ENCODE measurements around the gene ARSJ.

The ARSJ gene

DNA sequence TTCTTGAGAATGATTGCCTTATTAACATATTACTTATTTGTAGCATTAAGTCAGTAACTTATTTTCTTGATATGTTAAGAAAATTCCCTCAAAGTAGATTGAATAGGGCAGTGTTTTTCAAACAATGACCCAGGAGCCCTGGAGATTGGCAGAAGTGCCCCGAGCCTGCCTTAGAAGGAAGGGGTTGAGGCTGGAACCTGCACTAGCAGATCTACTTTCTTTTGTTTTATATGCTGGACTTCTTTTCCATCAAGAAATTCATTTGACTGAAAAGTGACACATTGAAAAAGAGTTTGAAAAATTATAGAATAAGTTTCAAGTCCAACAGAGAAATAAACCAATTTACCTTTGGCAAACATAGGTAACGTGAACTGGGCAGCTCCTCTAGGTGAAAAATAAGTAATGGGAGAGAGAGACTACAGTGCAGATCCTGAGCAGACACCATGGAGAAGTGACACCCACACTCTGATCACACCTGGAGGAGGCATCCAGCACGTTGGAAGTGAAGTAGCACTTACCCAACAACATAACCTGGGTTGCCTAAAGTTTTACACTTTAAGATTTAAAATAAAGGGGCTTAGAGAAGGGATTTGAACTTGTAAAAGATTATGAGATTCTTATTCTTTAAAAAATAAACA is 18.6 kb downstream of the ARSJ start:
- TF ChIP-seq, protein P1, sequence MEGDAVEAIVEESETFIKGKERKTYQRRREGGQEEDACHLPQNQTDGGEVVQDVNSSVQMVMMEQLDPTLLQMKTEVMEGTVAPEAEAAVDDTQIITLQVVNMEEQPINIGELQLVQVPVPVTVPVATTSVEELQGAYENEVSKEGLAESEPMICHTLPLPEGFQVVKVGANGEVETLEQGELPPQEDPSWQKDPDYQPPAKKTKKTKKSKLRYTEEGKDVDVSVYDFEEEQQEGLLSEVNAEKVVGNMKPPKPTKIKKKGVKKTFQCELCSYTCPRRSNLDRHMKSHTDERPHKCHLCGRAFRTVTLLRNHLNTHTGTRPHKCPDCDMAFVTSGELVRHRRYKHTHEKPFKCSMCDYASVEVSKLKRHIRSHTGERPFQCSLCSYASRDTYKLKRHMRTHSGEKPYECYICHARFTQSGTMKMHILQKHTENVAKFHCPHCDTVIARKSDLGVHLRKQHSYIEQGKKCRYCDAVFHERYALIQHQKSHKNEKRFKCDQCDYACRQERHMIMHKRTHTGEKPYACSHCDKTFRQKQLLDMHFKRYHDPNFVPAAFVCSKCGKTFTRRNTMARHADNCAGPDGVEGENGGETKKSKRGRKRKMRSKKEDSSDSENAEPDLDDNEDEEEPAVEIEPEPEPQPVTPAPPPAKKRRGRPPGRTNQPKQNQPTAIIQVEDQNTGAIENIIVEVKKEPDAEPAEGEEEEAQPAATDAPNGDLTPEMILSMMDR (IDR thresholded peaks at IDR 0.05; ENCODE audit: low read depth, low read length), result no peak

GRCh38 chr4:113959539-113959937 is 19.9 kb downstream of the ARSJ start:
- no peak overlapping the region for H3K27ac ChIP-seq
- TF ChIP-seq, protein P1 (IDR thresholded peaks at IDR 0.05; ENCODE audit: low read depth, low read length), result no peak
- DNase-seq, result no peak
- no peaks in the 10 kb centered on the region for H3K27me3 ChIP-seq (ENCODE audit: insufficient read depth, low read depth, severe bottlenecking)
- no peaks in the 10 kb centered on the region for H3K36me3 ChIP-seq
- H3K4me3 ChIP-seq (ENCODE audit: low read depth, low read length), result no peak overlapping the region
- H3K9me3 ChIP-seq (ENCODE audit: severe bottlenecking), result no peaks in the 10 kb centered on the region

More for the DNA sequence above, 18.6 kb downstream of the ARSJ start:
- H3K27ac ChIP-seq, result no peak overlapping the region
- no peak overlapping the region for H3K4me3 ChIP-seq (ENCODE audit: low read depth, low read length)
- H3K36me3 ChIP-seq, result no peaks in the 10 kb centered on the region
- no peak for DNase-seq
- H3K9me3 ChIP-seq (ENCODE audit: severe bottlenecking), result no peaks in the 10 kb centered on the region
- no peaks in the 10 kb centered on the region for H3K27me3 ChIP-seq (ENCODE audit: insufficient read depth, low read depth, severe bottlenecking)

GRCh38 chr4:113958766-113959538 is 20.5 kb downstream of the ARSJ start:
- no peaks in the 10 kb centered on the region for H3K36me3 ChIP-seq
- no peaks in the 10 kb centered on the region for H3K27me3 ChIP-seq (ENCODE audit: insufficient read depth, low read depth, severe bottlenecking)
- no peak for DNase-seq
- no peaks in the 10 kb centered on the region for H3K9me3 ChIP-seq (ENCODE audit: severe bottlenecking)
- TF ChIP-seq, protein P1 (IDR thresholded peaks at IDR 0.05; ENCODE audit: low read depth, low read length), result no peak
- H3K4me3 ChIP-seq (ENCODE audit: low read depth, low read length), result no peak overlapping the region
- no peak overlapping the region for H3K27ac ChIP-seq

GRCh38 chr4:113957956-113958355 is 21.5 kb downstream of the ARSJ start:
- TF ChIP-seq, protein P1 (IDR thresholded peaks at IDR 0.05; ENCODE audit: low read depth, low read length), result no peak
- Histone ChIP-seq H3K27ac (no peak overlapping the region), H3K27me3 (ENCODE audit: insufficient read depth, low read depth, severe bottlenecking) (no peaks in the 10 kb centered on the region), H3K36me3 (no peaks in the 10 kb centered on the region), H3K4me3 (ENCODE audit: low read depth, low read length) (no peak overlapping the region), H3K9me3 (ENCODE audit: severe bottlenecking) (no peaks in the 10 kb centered on the region)
- DNase-seq, result no peak

- H3K4me3 ChIP-seq (ENCODE audit: low read depth, low read length), result no peak overlapping the region
- H3K27ac ChIP-seq, result no peak overlapping the region
- no peaks in the 10 kb centered on the region for H3K27me3 ChIP-seq (ENCODE audit: insufficient read depth, low read depth, severe bottlenecking)
- TF ChIP-seq, protein P1 (IDR thresholded peaks at IDR 0.05; ENCODE audit: low read depth, low read length), result no peak
- DNase-seq, result no peak
- H3K9me3 ChIP-seq (ENCODE audit: severe bottlenecking), result no peaks in the 10 kb centered on the region
- H3K36me3 ChIP-seq, result no peaks in the 10 kb centered on the region
Observed at GRCh38 chr4:113955948-113956347, 23.5 kb downstream of the ARSJ start.
